ENCODE measurements around the gene GDPD4.

DNA sequence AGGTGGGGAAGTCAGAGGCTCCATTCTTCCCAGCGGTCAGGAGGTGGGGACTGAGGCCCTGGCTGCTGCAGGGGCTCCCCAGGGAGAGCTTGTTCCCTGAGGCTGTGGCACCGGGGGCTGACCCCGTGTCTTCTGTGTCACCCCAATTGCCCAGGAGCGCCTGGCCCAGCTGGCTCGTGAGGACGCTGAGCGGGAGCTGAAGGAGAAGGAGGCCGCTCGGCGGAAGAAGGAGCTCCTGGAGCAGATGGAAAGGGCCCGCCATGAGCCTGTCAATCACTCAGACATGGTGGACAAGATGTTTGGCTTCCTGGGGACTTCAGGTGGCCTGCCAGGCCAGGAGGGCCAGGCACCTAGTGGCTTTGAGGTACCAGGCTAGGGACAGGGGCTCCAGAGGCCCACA is 120.3 kb downstream of the GDPD4 start:
- TF ChIP-seq, protein P1, sequence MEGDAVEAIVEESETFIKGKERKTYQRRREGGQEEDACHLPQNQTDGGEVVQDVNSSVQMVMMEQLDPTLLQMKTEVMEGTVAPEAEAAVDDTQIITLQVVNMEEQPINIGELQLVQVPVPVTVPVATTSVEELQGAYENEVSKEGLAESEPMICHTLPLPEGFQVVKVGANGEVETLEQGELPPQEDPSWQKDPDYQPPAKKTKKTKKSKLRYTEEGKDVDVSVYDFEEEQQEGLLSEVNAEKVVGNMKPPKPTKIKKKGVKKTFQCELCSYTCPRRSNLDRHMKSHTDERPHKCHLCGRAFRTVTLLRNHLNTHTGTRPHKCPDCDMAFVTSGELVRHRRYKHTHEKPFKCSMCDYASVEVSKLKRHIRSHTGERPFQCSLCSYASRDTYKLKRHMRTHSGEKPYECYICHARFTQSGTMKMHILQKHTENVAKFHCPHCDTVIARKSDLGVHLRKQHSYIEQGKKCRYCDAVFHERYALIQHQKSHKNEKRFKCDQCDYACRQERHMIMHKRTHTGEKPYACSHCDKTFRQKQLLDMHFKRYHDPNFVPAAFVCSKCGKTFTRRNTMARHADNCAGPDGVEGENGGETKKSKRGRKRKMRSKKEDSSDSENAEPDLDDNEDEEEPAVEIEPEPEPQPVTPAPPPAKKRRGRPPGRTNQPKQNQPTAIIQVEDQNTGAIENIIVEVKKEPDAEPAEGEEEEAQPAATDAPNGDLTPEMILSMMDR (conservative IDR thresholded peaks at IDR 0.05; ENCODE audit: low read depth, low read length): no peak
- no peak for TF ChIP-seq EZH2 (IDR thresholded peaks at IDR 0.05; ENCODE audit: low read length, unreplicated experiment)

Data from PC-3 (cell line).